22Rv1 (cell line): ENCODE results near the gene LRRC17.

Experiments used
- CTCF ChIP-seq: fragments of 450-650 bp; IDR thresholded peaks from 2 replicates; pipeline ENCODE4 v1.5.1; 2017; ENCODE audit warnings: mild to moderate bottlenecking
- ZFX ChIP-seq: fragments of 450-650 bp; IDR thresholded peaks from 2 replicates; pipeline ENCODE4 v1.6.1; 2017; ENCODE audit warnings: antibody characterized with exemption, borderline replicate concordance

GRCh38 chr7:102896585-102896984 is 16.2 kb upstream of the LRRC17 start:
- no peak for TF ChIP-seq CTCF
- no peak for TF ChIP-seq ZFX
